Ovary (tissue), 3 donors: ENCODE measurements around the gene THSD7A.

ENCODE experiments used
- CTCF ChIP-seq, 3 donors: fragments of 450-650 bp in 2 of 3; fragments of 200-600 bp in 1 of 3; IDR thresholded peaks; one replicate each; pipeline versions ENCODE4 v1.5.1 to v1.8.0; 2016 to 2022; ENCODE audit warnings: antibody characterized with exemption in 3 of 3, mild to moderate bottlenecking in 1 of 3
- EP300 ChIP-seq: sonication (generic); formaldehyde crosslinking; IDR thresholded peaks from one replicate; pipeline ENCODE4 v1.6.1; 2017; ENCODE audit warnings: antibody characterized with exemption
- POLR2A ChIP-seq: fragments of 450-650 bp; IDR thresholded peaks from one replicate; pipeline ENCODE4 v1.6.1; 2017; ENCODE audit warnings: antibody characterized with exemption, mild to moderate bottlenecking, moderate library complexity
- donor health status: DM: no; HTN: no; CAD: no.

GRCh38 chr7:11332186-11332864 is 499.7 kb downstream of the THSD7A start:
- no peak for TF ChIP-seq POLR2A
- TF ChIP-seq CTCF (IDR thresholded peaks at IDR 0.05), result no peak
- no peak for TF ChIP-seq EP300
